ENCODE results near the gene TMEM243. TPM values are rescaled to one million over a fixed set of nuclear protein-coding genes. Genes with fewer than 3 reads are reported as not detected.
A peak's percentile ranks its signal among the peaks of the same experiment; 100 is the strongest.
"Not testable (repeated sequence)": the region's sequence is repeated elsewhere in the genome, so short reads cannot be mapped to it uniquely, and the experiment has no call there.

Gene TMEM243
- total RNA-seq, 1 donor, result 157 TPM

- Histone ChIP-seq H3K4me3 (ENCODE audit: low read length) (peak overlapping the region; percentile 91), H3K27me3 (ENCODE audit: insufficient read depth, low read length) (peaks cover 20% of the 10 kb centered on the region), H3K4me1 (ENCODE audit: insufficient read depth, low read length) (peaks cover 53% of the 10 kb centered on the region), H3K9me3 (ENCODE audit: low read depth, low read length) (no peaks in the 10 kb centered on the region)
These were observed 562 bp downstream of the TMEM243 start for GRCh38 chr7:87218796-87219544.

- no peaks in the 10 kb centered on the region for H3K9me3 ChIP-seq (ENCODE audit: low read depth, low read length)
- peak overlapping the region; percentile 91 for H3K4me3 ChIP-seq (ENCODE audit: low read length)
- peaks cover 62% of the 10 kb centered on the region for H3K4me1 ChIP-seq (ENCODE audit: insufficient read depth, low read length)
- peaks cover 20% of the 10 kb centered on the region for H3K27me3 ChIP-seq (ENCODE audit: insufficient read depth, low read length)
These were observed 1.4 kb downstream of the TMEM243 start for GRCh38 chr7:87217983-87218653.

- peaks cover 13% of the 10 kb centered on the region for H3K27me3 ChIP-seq (ENCODE audit: insufficient read depth, low read length)
- no peaks in the 10 kb centered on the region for H3K9me3 ChIP-seq (ENCODE audit: low read depth, low read length)
- H3K4me3 ChIP-seq (ENCODE audit: low read length), result peak overlapping the region; percentile 10
- peaks cover 74% of the 10 kb centered on the region for H3K4me1 ChIP-seq (ENCODE audit: insufficient read depth, low read length)
These were observed 2.6 kb downstream of the TMEM243 start for GRCh38 chr7:87216701-87217508.

- Histone ChIP-seq H3K4me1 (ENCODE audit: insufficient read depth, low read length) (peaks cover 84% of the 10 kb centered on the region), H3K9me3 (ENCODE audit: low read depth, low read length) (no peaks in the 10 kb centered on the region), H3K4me3 (ENCODE audit: low read length) (no peak overlapping the region), H3K27me3 (ENCODE audit: insufficient read depth, low read length) (no peaks in the 10 kb centered on the region)
These were observed 4.5 kb downstream of the TMEM243 start for GRCh38 chr7:87215046-87215445.

GRCh38 chr7:87213811-87214210 lies 5.7 kb downstream of the TMEM243 start:
- Histone ChIP-seq H3K4me1 (ENCODE audit: insufficient read depth, low read length) (peaks cover 93% of the 10 kb centered on the region), H3K27me3 (ENCODE audit: insufficient read depth, low read length) (no peaks in the 10 kb centered on the region), H3K9me3 (ENCODE audit: low read depth, low read length) (no peaks in the 10 kb centered on the region), H3K4me3 (ENCODE audit: low read length) (no peak overlapping the region)

- Histone ChIP-seq H3K9me3 (ENCODE audit: low read depth, low read length) (no peaks in the 10 kb centered on the region), H3K4me1 (ENCODE audit: insufficient read depth, low read length) (peaks cover 93% of the 10 kb centered on the region), H3K4me3 (ENCODE audit: low read length) (no peak overlapping the region), H3K27me3 (ENCODE audit: insufficient read depth, low read length) (no peaks in the 10 kb centered on the region)
These were observed 6.3 kb downstream of the TMEM243 start for GRCh38 chr7:87213252-87213651.

- Histone ChIP-seq H3K4me3 (ENCODE audit: low read length) (no peak overlapping the region), H3K9me3 (ENCODE audit: low read depth, low read length) (no peaks in the 10 kb centered on the region), H3K27me3 (ENCODE audit: insufficient read depth, low read length) (no peaks in the 10 kb centered on the region), H3K4me1 (ENCODE audit: insufficient read depth, low read length) (peaks cover 85% of the 10 kb centered on the region)
These were observed 7.0 kb downstream of the TMEM243 start for GRCh38 chr7:87212498-87212897.

GRCh38 chr7:87210506-87210905 lies 9.0 kb downstream of the TMEM243 start:
- H3K9me3 ChIP-seq (ENCODE audit: low read depth, low read length), result peaks cover 5% of the 10 kb centered on the region
- peaks cover 67% of the 10 kb centered on the region for H3K4me1 ChIP-seq (ENCODE audit: insufficient read depth, low read length)

GRCh38 chr7:87209295-87209924 lies 10.1 kb downstream of the TMEM243 start:
- Histone ChIP-seq H3K27me3 (ENCODE audit: insufficient read depth, low read length) (no peaks in the 10 kb centered on the region), H3K9me3 (ENCODE audit: low read depth, low read length) (peaks cover 5% of the 10 kb centered on the region), H3K4me3 (ENCODE audit: low read length) (no peak overlapping the region), H3K4me1 (ENCODE audit: insufficient read depth, low read length) (peaks cover 58% of the 10 kb centered on the region)

More at GRCh38 chr7:87210506-87210905, 9.0 kb downstream of the TMEM243 start:
- Histone ChIP-seq H3K4me3 (ENCODE audit: low read length) (no peak overlapping the region), H3K27me3 (ENCODE audit: insufficient read depth, low read length) (no peaks in the 10 kb centered on the region)

- Histone ChIP-seq H3K9me3 (ENCODE audit: low read depth, low read length) (peaks cover 9% of the 10 kb centered on the region), H3K4me1 (ENCODE audit: insufficient read depth, low read length) (peaks cover 28% of the 10 kb centered on the region)
These were observed 13.2 kb downstream of the TMEM243 start for GRCh38 chr7:87206361-87206760.

GRCh38 chr7:87205701-87206100 lies 13.8 kb downstream of the TMEM243 start:
- not testable (repeated sequence) for H3K9me3 ChIP-seq (ENCODE audit: low read depth, low read length); H3K27me3 ChIP-seq (ENCODE audit: insufficient read depth, low read length); H3K4me3 ChIP-seq (ENCODE audit: low read length)
- peaks cover 21% of the 10 kb centered on the region for H3K4me1 ChIP-seq (ENCODE audit: insufficient read depth, low read length)

More at GRCh38 chr7:87206361-87206760, 13.2 kb downstream of the TMEM243 start:
- Histone ChIP-seq H3K4me3 (ENCODE audit: low read length) (no peak overlapping the region), H3K27me3 (ENCODE audit: insufficient read depth, low read length) (no peaks in the 10 kb centered on the region)

- H3K4me1 ChIP-seq (ENCODE audit: insufficient read depth, low read length), result peaks cover 18% of the 10 kb centered on the region
- H3K27me3 ChIP-seq (ENCODE audit: insufficient read depth, low read length), result no peaks in the 10 kb centered on the region
- no peak overlapping the region for H3K4me3 ChIP-seq (ENCODE audit: low read length)
- peaks cover 9% of the 10 kb centered on the region for H3K9me3 ChIP-seq (ENCODE audit: low read depth, low read length)
These were observed 14.6 kb downstream of the TMEM243 start for GRCh38 chr7:87204933-87205332.

- peaks cover 12% of the 10 kb centered on the region for H3K4me1 ChIP-seq (ENCODE audit: insufficient read depth, low read length)
- not testable (repeated sequence) for H3K9me3 ChIP-seq (ENCODE audit: low read depth, low read length); H3K27me3 ChIP-seq (ENCODE audit: insufficient read depth, low read length); H3K4me3 ChIP-seq (ENCODE audit: low read length)
These were observed 15.6 kb downstream of the TMEM243 start for GRCh38 chr7:87203929-87204328.

- peaks cover 9% of the 10 kb centered on the region for H3K9me3 ChIP-seq (ENCODE audit: low read depth, low read length)
- no peaks in the 10 kb centered on the region for H3K27me3 ChIP-seq (ENCODE audit: insufficient read depth, low read length)
- peaks cover 6% of the 10 kb centered on the region for H3K4me1 ChIP-seq (ENCODE audit: insufficient read depth, low read length)
- H3K4me3 ChIP-seq (ENCODE audit: low read length), result no peak overlapping the region
These were observed 16.8 kb downstream of the TMEM243 start for GRCh38 chr7:87202705-87203104.

- Histone ChIP-seq H3K4me1 (ENCODE audit: insufficient read depth, low read length) (peaks cover 6% of the 10 kb centered on the region), H3K4me3 (ENCODE audit: low read length) (no peak overlapping the region), H3K9me3 (ENCODE audit: low read depth, low read length) (peaks cover 9% of the 10 kb centered on the region), H3K27me3 (ENCODE audit: insufficient read depth, low read length) (no peaks in the 10 kb centered on the region)
These were observed 17.3 kb downstream of the TMEM243 start for GRCh38 chr7:87202208-87202607.
